Naive thymus-derived CD8-positive, alpha-beta T cell (primary cell): ENCODE data around the gene TMED6. TPM values are rescaled to one million over a fixed set of nuclear protein-coding genes. Genes with fewer than 3 reads are reported as not detected.

Experiments
- ATAC-seq, 2 donors: fragments of 150-1000 bp; cut with Tn5 transposase in 1 of 2; sonication (Bioruptor Pico), chemical (Tn5 transposase) in 1 of 2; 1 replicate in 1 of 2; 2 replicates in 1 of 2; pipeline ENCODE4 v1.10.0; 2021; ENCODE audit warnings: mild to moderate bottlenecking in 2 of 2, moderate library complexity in 2 of 2
- POLR2A ChIA-PET: fragments of 350-600 bp; sonication (Branson Sonifier 250); formaldehyde crosslinking; loops from one replicate; lab custom pipeline; 2021; ENCODE audit warnings: antibody characterized with exemption; lab: Charles Lee
- DNase-seq, 10 donors: peaks; one replicate each; pipeline versions ENCODE4 v3.0.0 to v3.0.0-alpha.2; 2020 to 2022
- H3K27ac Mint-ChIP-seq, 10 donors: one replicate each; pipeline ENCODE4 v1.8.0; 2020 to 2022; ENCODE audit warnings: mild to moderate bottlenecking in 10 of 10, mixed read lengths in 10 of 10, moderate library complexity in 4 of 10, inconsistent platforms in 1 of 10
- H3K27me3 Mint-ChIP-seq, 5 donors: one replicate each; pipeline ENCODE4 v1.8.0; 2021 to 2022; ENCODE audit warnings: mixed read lengths in 5 of 5
- H3K36me3 Mint-ChIP-seq, 3 donors: one replicate each; pipeline ENCODE4 v1.8.0; 2020 to 2022; ENCODE audit warnings: mixed read lengths in 3 of 3, mild to moderate bottlenecking in 2 of 3, inconsistent platforms in 1 of 3
- H3K4me1 Mint-ChIP-seq, 4 donors: one replicate each; pipeline ENCODE4 v1.8.0; 2021 to 2022; ENCODE audit warnings: mixed read lengths in 4 of 4
- H3K4me3 Mint-ChIP-seq, 10 donors: one replicate each; pipeline ENCODE4 v1.8.0; 2020 to 2022; ENCODE audit warnings: mild to moderate bottlenecking in 10 of 10, mixed read lengths in 10 of 10, moderate library complexity in 6 of 10, inconsistent platforms in 1 of 10
- H3K9me3 Mint-ChIP-seq, 9 donors: one replicate each; pipeline ENCODE4 v1.8.0; 2020 to 2022; ENCODE audit warnings: mixed read lengths in 9 of 9, mild to moderate bottlenecking in 3 of 9, inconsistent platforms in 1 of 9, moderate library complexity in 1 of 9
- polyA plus RNA-seq, 3 donors: library from polyadenylated mRNA; unstranded; fragments of 300-500 nt; fragmentation: Illumina TruSeq; gene quantifications; one replicate each; pipeline ENCODE4 v1.2.3, GENCODE V29; 2021
- total RNA-seq, 8 experiments: library from RNA in 2 of 8; stranded (reverse) in 2 of 8; gene quantifications; one replicate each; pipeline ENCODE4 v1.2.3 and lab custom pipeline; 2021 to 2026

TMED6 gene
- total and polyA plus RNA-seq, 5 experiments from 2014 or later, result 0.43 to 5.2 (median 4.5) TPM; not detected in 2

- H3K4me3 Mint-ChIP-seq, result no peak overlapping the region
- H3K27ac Mint-ChIP-seq, result peak overlapping the region in 1 of 10 donors; percentile 62
- peaks cover 0 to 84% (median 10%) of the 10 kb centered on the region in 3 donors for H3K36me3 Mint-ChIP-seq
- no peak for DNase-seq
- POLR2A ChIA-PET, result no interaction called here
- ATAC-seq, result no peak
- no peaks in the 10 kb centered on the region for H3K9me3 Mint-ChIP-seq
- no peaks in the 10 kb centered on the region for H3K27me3 Mint-ChIP-seq
- peaks cover 12 to 44% (median 28%) of the 10 kb centered on the region in 4 donors for H3K4me1 Mint-ChIP-seq
Observed at GRCh38 chr16:69322343-69322742, 29.2 kb downstream of the TMED6 start.

- H3K4me3 Mint-ChIP-seq, result no peak overlapping the region
Observed at GRCh38 chr16:69321080-69321479, 30.5 kb downstream of the TMED6 start.

GRCh38 chr16:69320740-69321073 is 30.9 kb downstream of the TMED6 start:
- peaks cover 5 to 33% (median 15%) of the 10 kb centered on the region in 4 donors for H3K4me1 Mint-ChIP-seq
- DNase-seq, result no peak
- POLR2A ChIA-PET, result interaction anchor here (0.9 kb wide), 1 partner anchor 9 kb away, joined by 3 read pairs; the partner anchor contains the start of gene PDF

More at GRCh38 chr16:69321080-69321479, 30.5 kb downstream of the TMED6 start:
- peaks cover 0 to 82% (median 9%) of the 10 kb centered on the region in 3 donors for H3K36me3 Mint-ChIP-seq
- peak overlapping the region in 3 of 10 donors; percentile 42 to 71 (median 62) for H3K27ac Mint-ChIP-seq
- no peak for ATAC-seq
- DNase-seq, result no peak
- H3K4me1 Mint-ChIP-seq, result peaks cover 9 to 36% (median 17%) of the 10 kb centered on the region in 4 donors
- H3K27me3 Mint-ChIP-seq, result no peaks in the 10 kb centered on the region
- POLR2A ChIA-PET, result interaction anchor here (0.9 kb wide), 1 partner anchor 9 kb away, joined by 3 read pairs; the partner anchor contains the start of gene PDF
- no peaks in the 10 kb centered on the region for H3K9me3 Mint-ChIP-seq

GRCh38 chr16:69319826-69320739 is 31.5 kb downstream of the TMED6 start:
- POLR2A ChIA-PET, result interaction anchor here (5.3 kb wide), 1 partner anchor 8 kb away, joined by 31 read pairs; the partner anchor contains the start of gene PDF
- H3K4me1 Mint-ChIP-seq, result peaks cover 4 to 30% (median 15%) of the 10 kb centered on the region in 4 donors
- no peaks in the 10 kb centered on the region for H3K9me3 Mint-ChIP-seq
- H3K27ac Mint-ChIP-seq, result no peak overlapping the region
- peaks cover 0 to 78% (median 9%) of the 10 kb centered on the region in 3 donors for H3K36me3 Mint-ChIP-seq
- no peak for ATAC-seq
- H3K27me3 Mint-ChIP-seq, result no peaks in the 10 kb centered on the region
- no peak overlapping the region for H3K4me3 Mint-ChIP-seq
- DNase-seq, result no peak

More at GRCh38 chr16:69320740-69321073, 30.9 kb downstream of the TMED6 start:
- peak overlapping the region in 3 of 10 donors; percentile 42 to 71 (median 62) for H3K27ac Mint-ChIP-seq
- H3K4me3 Mint-ChIP-seq, result no peak overlapping the region
- no peaks in the 10 kb centered on the region for H3K27me3 Mint-ChIP-seq
- H3K9me3 Mint-ChIP-seq, result no peaks in the 10 kb centered on the region
- H3K36me3 Mint-ChIP-seq, result peaks cover 0 to 82% (median 9%) of the 10 kb centered on the region in 3 donors
- ATAC-seq, result no peak

GRCh38 chr16:69319381-69319780 is 32.2 kb downstream of the TMED6 start:
- POLR2A ChIA-PET, result interaction anchor here (5.3 kb wide), 1 partner anchor 9 kb away, joined by 31 read pairs; the partner anchor contains the start of gene PDF
- Mint-ChIP-seq H3K9me3 (no peaks in the 10 kb centered on the region), H3K4me1 (peaks cover 2 to 27% (median 14%) of the 10 kb centered on the region in 4 donors), H3K27ac (peak overlapping the region in 1 of 10 donors; percentile 85), H3K27me3 (no peaks in the 10 kb centered on the region), H3K4me3 (no peak overlapping the region), H3K36me3 (peaks cover 0 to 79% (median 9%) of the 10 kb centered on the region in 3 donors)
- DNase-seq, result no peak
- ATAC-seq, result no peak

- peaks cover 5 to 27% (median 15%) of the 10 kb centered on the region in 4 donors for H3K4me1 Mint-ChIP-seq
- no peak overlapping the region for H3K4me3 Mint-ChIP-seq
- POLR2A ChIA-PET, result interaction anchor here (5.3 kb wide), 1 partner anchor 9 kb away, joined by 31 read pairs; the partner anchor contains the start of gene PDF
- peak overlapping the region in 1 of 10 donors; percentile 48 for H3K27ac Mint-ChIP-seq
- H3K36me3 Mint-ChIP-seq, result peaks cover 0 to 79% (median 9%) of the 10 kb centered on the region in 3 donors
- no peaks in the 10 kb centered on the region for H3K9me3 Mint-ChIP-seq
- DNase-seq (no peak), ATAC-seq (no peak)
- no peaks in the 10 kb centered on the region for H3K27me3 Mint-ChIP-seq
Observed at GRCh38 chr16:69318911-69319289, 32.7 kb downstream of the TMED6 start.

- Mint-ChIP-seq H3K4me3 (no peak overlapping the region), H3K27me3 (no peaks in the 10 kb centered on the region), H3K36me3 (peaks cover 0 to 79% (median 9%) of the 10 kb centered on the region in 3 donors), H3K27ac (no peak overlapping the region), H3K9me3 (no peaks in the 10 kb centered on the region), H3K4me1 (peaks cover 10 to 31% (median 18%) of the 10 kb centered on the region in 4 donors)
- DNase-seq (no peak), ATAC-seq (no peak)
- POLR2A ChIA-PET, result interaction anchor here (0.7 to 5.3 kb wide), 2 partner anchors 10 to 35 kb away, joined by 8 to 31 read pairs; partner anchors contain the start of gene PDF
Observed at GRCh38 chr16:69318177-69318910, 33.2 kb downstream of the TMED6 start.

GRCh38 chr16:69316595-69317034 is 35.0 kb downstream of the TMED6 start:
- peaks cover 21 to 36% (median 24%) of the 10 kb centered on the region in 4 donors for H3K4me1 Mint-ChIP-seq
- POLR2A ChIA-PET, result interaction anchor here (5.3 kb wide), 1 partner anchor 11 kb away, joined by 31 read pairs; the partner anchor contains the start of gene PDF
- H3K9me3 Mint-ChIP-seq, result no peaks in the 10 kb centered on the region
- H3K27me3 Mint-ChIP-seq, result no peaks in the 10 kb centered on the region
- DNase-seq (no peak), ATAC-seq (no peak)
- no peak overlapping the region for H3K4me3 Mint-ChIP-seq
- H3K27ac Mint-ChIP-seq, result no peak overlapping the region
- H3K36me3 Mint-ChIP-seq, result peaks cover 0 to 65% (median 9%) of the 10 kb centered on the region in 3 donors

- peaks cover 19 to 36% (median 25%) of the 10 kb centered on the region in 4 donors for H3K4me1 Mint-ChIP-seq
- no peaks in the 10 kb centered on the region for H3K9me3 Mint-ChIP-seq
- ATAC-seq (no peak), DNase-seq (no peak)
- POLR2A ChIA-PET, result interaction anchor here (0.6 to 5.3 kb wide), 2 partner anchors 12 to 22 kb away, joined by 4 to 31 read pairs; partner anchors contain the start of gene PDF
- H3K27ac Mint-ChIP-seq, result peak overlapping the region in 2 of 10 donors; percentile 47 to 67
- no peak overlapping the region for H3K4me3 Mint-ChIP-seq
- H3K36me3 Mint-ChIP-seq, result peaks cover 0 to 56% (median 5%) of the 10 kb centered on the region in 3 donors
- no peaks in the 10 kb centered on the region for H3K27me3 Mint-ChIP-seq
Observed at GRCh38 chr16:69315486-69316311, 35.9 kb downstream of the TMED6 start.

- H3K9me3 Mint-ChIP-seq, result no peaks in the 10 kb centered on the region
- H3K4me1 Mint-ChIP-seq, result peaks cover 19 to 38% (median 30%) of the 10 kb centered on the region in 4 donors
- peaks cover 0 to 51% (median 3%) of the 10 kb centered on the region in 3 donors for H3K36me3 Mint-ChIP-seq
- no peak for ATAC-seq
- DNase-seq, result no peak
- no peaks in the 10 kb centered on the region for H3K27me3 Mint-ChIP-seq
- H3K4me3 Mint-ChIP-seq, result no peak overlapping the region
- POLR2A ChIA-PET, result interaction anchor here (0.5 to 5.3 kb wide), 3 partner anchors 14 to 1376 kb away, joined by 3 to 31 read pairs (median 5); partner anchors contain the start of gene PDF
- H3K27ac Mint-ChIP-seq, result peak overlapping the region in 4 of 10 donors; percentile 6 to 56 (median 38)
Observed at GRCh38 chr16:69314534-69314933, 37.1 kb downstream of the TMED6 start.

GRCh38 chr16:69313469-69313868 is 38.1 kb downstream of the TMED6 start:
- Mint-ChIP-seq H3K36me3 (peaks cover 0 to 40% (median 0%) of the 10 kb centered on the region in 3 donors), H3K27ac (peak overlapping the region in 7 of 10 donors; percentile 11 to 87 (median 56)), H3K4me1 (peaks cover 17 to 35% (median 32%) of the 10 kb centered on the region in 4 donors), H3K27me3 (no peaks in the 10 kb centered on the region), H3K4me3 (peak overlapping the region; percentile 46 to 97 (median 64)), H3K9me3 (no peaks in the 10 kb centered on the region)
- POLR2A ChIA-PET, result interaction anchor here (0.9 to 1.5 kb wide), 4 partner anchors 10 to 27 kb away, joined by 3 to 6 read pairs (median 4); partner anchors contain the start of gene PDF
- ATAC-seq (no peak), DNase-seq (no peak)
